ENCODE measurements around the gene SLC19A3. TPM values are rescaled to one million over a fixed set of nuclear protein-coding genes. Genes with fewer than 3 reads are reported as not detected.

The SLC19A3 gene
- total RNA-seq, 1 experiment from 2014 or later: 2.3 TPM

DNA sequence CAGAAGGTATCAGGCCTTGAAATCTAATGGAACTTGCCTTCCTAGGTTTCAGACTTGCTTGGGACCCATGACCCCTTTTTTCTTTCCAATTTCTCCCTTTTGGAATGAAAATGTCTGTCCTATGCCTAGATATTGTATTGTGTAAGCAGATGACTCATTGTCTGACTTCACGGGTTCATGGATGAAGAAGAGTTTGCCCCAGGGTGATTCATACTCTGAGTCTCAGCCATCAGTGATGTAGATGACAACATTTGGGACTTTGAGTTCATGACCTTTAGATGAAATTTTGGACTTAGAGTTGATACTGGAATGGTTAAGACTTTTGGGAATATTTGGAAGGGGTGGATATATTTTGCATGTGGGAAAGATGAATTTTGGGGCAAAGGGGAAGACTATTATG, 62.4 kb downstream of the SLC19A3 start:
- Histone ChIP-seq H3K4ac (ENCODE audit: low read depth, low read length) (no peak overlapping the region), H3K23me2 (ENCODE audit: insufficient read length, low read depth, low read length, poor library complexity, severe bottlenecking) (no peaks in the 10 kb centered on the region), H4K20me1 (ENCODE audit: control insufficient read depth, insufficient read depth, insufficient read length) (no peaks in the 10 kb centered on the region), H3K14ac (ENCODE audit: insufficient read depth, low read length) (no peak overlapping the region), H2BK15ac (ENCODE audit: low read depth, low read length) (no peak overlapping the region), H3T11ph (ENCODE audit: low read length) (no peak overlapping the region), H3K27me3 (ENCODE audit: insufficient read depth, low read length) (no peaks in the 10 kb centered on the region), H3K4me2 (ENCODE audit: insufficient read depth, insufficient read length, low read length) (no peak overlapping the region), H2BK120ac (ENCODE audit: low read depth, low read length, poor library complexity, severe bottlenecking) (no peak overlapping the region), H3K79me1 (ENCODE audit: insufficient read depth, low read depth, low read length, poor library complexity, severe bottlenecking) (no peaks in the 10 kb centered on the region), H4K8ac (replicated peaks; ENCODE audit: insufficient read length, low read depth, low read length) (no peak overlapping the region), H4K91ac (ENCODE audit: insufficient read length, low read depth, low read length) (no peak overlapping the region), H2AFZ (ENCODE audit: low read length) (no peak overlapping the region), H3K56ac (ENCODE audit: insufficient read length, low read depth, low read length) (no peak overlapping the region), H3K18ac (ENCODE audit: insufficient read length, low read depth, low read length) (no peak overlapping the region), H3K4me1 (ENCODE audit: insufficient read depth, low read length) (no peaks in the 10 kb centered on the region), H4K5ac (ENCODE audit: insufficient read length, low read depth, low read length) (no peak overlapping the region), H3K27ac (ENCODE audit: insufficient read length, low read depth, low read length) (no peak overlapping the region), H3K9ac (ENCODE audit: extremely low read depth, insufficient read length, low read length) (no peak overlapping the region), H2AK5ac (ENCODE audit: insufficient read length, low read length) (no peak overlapping the region), H3K79me2 (ENCODE audit: insufficient read depth, low read length) (no peaks in the 10 kb centered on the region), H3K23ac (ENCODE audit: insufficient read length, low read depth, low read length) (no peak overlapping the region), H2BK5ac (ENCODE audit: insufficient read length, low read length) (no peak overlapping the region), H3K9me3 (ENCODE audit: control insufficient read depth, low read depth, low read length) (no peaks in the 10 kb centered on the region), H2BK20ac (ENCODE audit: low read depth, low read length, poor library complexity, severe bottlenecking) (no peak overlapping the region), H2BK12ac (ENCODE audit: insufficient read length, low read depth, low read length) (no peak overlapping the region)
- H3K4me1 Mint-ChIP-seq: no peaks in the 10 kb centered on the region; a peak in 2 of 4 replicates
- TF ChIP-seq, protein P1, sequence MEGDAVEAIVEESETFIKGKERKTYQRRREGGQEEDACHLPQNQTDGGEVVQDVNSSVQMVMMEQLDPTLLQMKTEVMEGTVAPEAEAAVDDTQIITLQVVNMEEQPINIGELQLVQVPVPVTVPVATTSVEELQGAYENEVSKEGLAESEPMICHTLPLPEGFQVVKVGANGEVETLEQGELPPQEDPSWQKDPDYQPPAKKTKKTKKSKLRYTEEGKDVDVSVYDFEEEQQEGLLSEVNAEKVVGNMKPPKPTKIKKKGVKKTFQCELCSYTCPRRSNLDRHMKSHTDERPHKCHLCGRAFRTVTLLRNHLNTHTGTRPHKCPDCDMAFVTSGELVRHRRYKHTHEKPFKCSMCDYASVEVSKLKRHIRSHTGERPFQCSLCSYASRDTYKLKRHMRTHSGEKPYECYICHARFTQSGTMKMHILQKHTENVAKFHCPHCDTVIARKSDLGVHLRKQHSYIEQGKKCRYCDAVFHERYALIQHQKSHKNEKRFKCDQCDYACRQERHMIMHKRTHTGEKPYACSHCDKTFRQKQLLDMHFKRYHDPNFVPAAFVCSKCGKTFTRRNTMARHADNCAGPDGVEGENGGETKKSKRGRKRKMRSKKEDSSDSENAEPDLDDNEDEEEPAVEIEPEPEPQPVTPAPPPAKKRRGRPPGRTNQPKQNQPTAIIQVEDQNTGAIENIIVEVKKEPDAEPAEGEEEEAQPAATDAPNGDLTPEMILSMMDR (conservative IDR thresholded peaks at IDR 0.05): no peak
- no peaks in the 10 kb centered on the region for H3K36me3 Mint-ChIP-seq (ENCODE audit: insufficient read depth in 1 of 3, low read depth in 3 of 3)
- DNase-seq: no peak
- no peak overlapping the region for H3K4me3 Mint-ChIP-seq
- H3K27me3 Mint-ChIP-seq (ENCODE audit: low read depth): no peaks in the 10 kb centered on the region
- WGBS (ENCODE audit: extremely low coverage, insufficient read length, low lambda C conversion rate): no CpG with 5 or more reads among the region's 1 CpG
- H3K27ac Mint-ChIP-seq: no peak overlapping the region
- no peaks in the 10 kb centered on the region for H3K9me3 Mint-ChIP-seq

Measured in H9 (cell line).